ENCODE measurements around the gene TRIL. TPM values are rescaled to one million over a fixed set of nuclear protein-coding genes. Genes with fewer than 3 reads are reported as not detected.

The TRIL gene
- polyA plus RNA-seq, 1 donor from 2014 or later, result 1.4 TPM

- no peak overlapping the region for H2AFZ ChIP-seq (ENCODE audit: low read depth, low read length)
- H3K4me3 ChIP-seq (ENCODE audit: low read length), result no peak overlapping the region
- no peak for TF ChIP-seq CTCF (IDR thresholded peaks at IDR 0.05; ENCODE audit: poor library complexity, severe bottlenecking)
- no peak overlapping the region for H3K4me2 ChIP-seq (ENCODE audit: low read length)
- H4K20me1 ChIP-seq (ENCODE audit: insufficient read depth), result no peaks in the 10 kb centered on the region
- H3K79me2 ChIP-seq (replicated peaks; ENCODE audit: insufficient read depth, low read length), result no peaks in the 10 kb centered on the region
- no peak overlapping the region for H3K9ac ChIP-seq (ENCODE audit: low read length)
- H3K36me3 ChIP-seq (ENCODE audit: insufficient read depth, low read length), result no peaks in the 10 kb centered on the region
- no peaks in the 10 kb centered on the region for H3K27me3 ChIP-seq (ENCODE audit: insufficient read depth, low read depth, low read length)
- H3K9me2 ChIP-seq (ENCODE audit: insufficient read depth, low read length), result no peaks in the 10 kb centered on the region
- H3K9me3 ChIP-seq (ENCODE audit: low read length), result no peaks in the 10 kb centered on the region
- H3K27ac ChIP-seq (ENCODE audit: low read length), result no peak overlapping the region
- no peaks in the 10 kb centered on the region for H3F3A ChIP-seq (ENCODE audit: insufficient read depth, low read length, poor library complexity, severe bottlenecking)
These were observed 20.5 kb downstream of the TRIL start for GRCh38 chr7:28937619-28938018.

GRCh38 chr7:28937103-28937502, 21.0 kb downstream of the TRIL start:
- Histone ChIP-seq H3K4me2 (ENCODE audit: low read length) (no peak overlapping the region), H2AFZ (ENCODE audit: low read depth, low read length) (no peak overlapping the region), H3K36me3 (ENCODE audit: insufficient read depth, low read length) (no peaks in the 10 kb centered on the region), H3K27ac (ENCODE audit: low read length) (no peak overlapping the region), H3F3A (ENCODE audit: insufficient read depth, low read length, poor library complexity, severe bottlenecking) (no peaks in the 10 kb centered on the region), H4K20me1 (ENCODE audit: insufficient read depth) (no peaks in the 10 kb centered on the region), H3K27me3 (ENCODE audit: insufficient read depth, low read depth, low read length) (no peaks in the 10 kb centered on the region), H3K79me2 (replicated peaks; ENCODE audit: insufficient read depth, low read length) (no peaks in the 10 kb centered on the region), H3K9me3 (ENCODE audit: low read length) (no peaks in the 10 kb centered on the region), H3K9me2 (ENCODE audit: insufficient read depth, low read length) (no peaks in the 10 kb centered on the region), H3K4me3 (ENCODE audit: low read length) (no peak overlapping the region), H3K9ac (ENCODE audit: low read length) (no peak overlapping the region)
- TF ChIP-seq REST (IDR thresholded peaks at IDR 0.05; ENCODE audit: borderline replicate concordance) (no peak), TAF1 (IDR thresholded peaks at IDR 0.05; ENCODE audit: low read depth) (no peak), EZH2 (IDR thresholded peaks at IDR 0.05; ENCODE audit: borderline replicate concordance, insufficient read depth, low read length, poor library complexity, severe bottlenecking) (no peak), SMC3 (conservative IDR thresholded peaks at IDR 0.05; ENCODE audit: poor library complexity) (no peak), EP300 (conservative IDR thresholded peaks at IDR 0.05; ENCODE audit: poor library complexity, severe bottlenecking) (no peak), POLR2AphosphoS5 (IDR thresholded peaks at IDR 0.05) (no peak), MXI1 (conservative IDR thresholded peaks at IDR 0.05; ENCODE audit: poor library complexity, severe bottlenecking) (no peak), RAD21 (conservative IDR thresholded peaks at IDR 0.05) (no peak), CTCF (IDR thresholded peaks at IDR 0.05; ENCODE audit: poor library complexity, severe bottlenecking) (no peak)

Measured in neural cell (in vitro differentiated cells).